ENCODE data around the gene TRAP1.

DNA sequence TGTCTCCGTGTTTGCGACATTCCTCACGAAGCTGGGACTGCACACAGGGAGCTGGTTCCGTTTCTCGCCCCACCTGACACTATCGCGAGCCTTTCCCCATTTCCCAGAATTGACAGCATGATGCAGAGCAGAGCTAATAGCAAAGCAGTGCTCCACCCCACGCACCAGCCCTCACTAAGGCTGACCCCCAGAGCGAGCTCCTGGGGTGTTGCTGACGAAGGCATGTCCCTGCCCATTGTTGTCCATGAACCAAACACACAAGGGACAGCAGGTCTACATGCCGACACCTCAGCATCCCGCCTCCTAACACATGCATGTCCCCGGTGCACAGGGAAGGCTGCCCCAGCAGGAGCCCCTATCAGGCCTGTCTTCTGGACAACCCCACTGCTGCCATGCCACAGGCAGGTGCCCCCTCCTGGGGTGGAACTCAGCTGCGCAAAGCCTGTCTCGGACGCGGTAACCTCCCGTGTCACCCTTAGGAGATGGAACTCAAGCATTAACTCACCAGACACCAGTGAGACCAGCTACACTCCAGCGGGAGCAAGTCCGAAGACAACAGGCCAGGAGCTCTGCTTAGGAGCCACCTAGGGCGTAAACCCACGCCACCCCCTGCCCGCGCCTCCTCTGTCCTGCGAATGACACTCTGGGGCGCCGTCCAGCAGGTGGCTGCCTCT, 16.9 kb upstream of the TRAP1 start:
- no peak for TF ChIP-seq EP300 (conservative IDR thresholded peaks at IDR 0.05; ENCODE audit: poor library complexity, severe bottlenecking)
- TF ChIP-seq, protein P1, sequence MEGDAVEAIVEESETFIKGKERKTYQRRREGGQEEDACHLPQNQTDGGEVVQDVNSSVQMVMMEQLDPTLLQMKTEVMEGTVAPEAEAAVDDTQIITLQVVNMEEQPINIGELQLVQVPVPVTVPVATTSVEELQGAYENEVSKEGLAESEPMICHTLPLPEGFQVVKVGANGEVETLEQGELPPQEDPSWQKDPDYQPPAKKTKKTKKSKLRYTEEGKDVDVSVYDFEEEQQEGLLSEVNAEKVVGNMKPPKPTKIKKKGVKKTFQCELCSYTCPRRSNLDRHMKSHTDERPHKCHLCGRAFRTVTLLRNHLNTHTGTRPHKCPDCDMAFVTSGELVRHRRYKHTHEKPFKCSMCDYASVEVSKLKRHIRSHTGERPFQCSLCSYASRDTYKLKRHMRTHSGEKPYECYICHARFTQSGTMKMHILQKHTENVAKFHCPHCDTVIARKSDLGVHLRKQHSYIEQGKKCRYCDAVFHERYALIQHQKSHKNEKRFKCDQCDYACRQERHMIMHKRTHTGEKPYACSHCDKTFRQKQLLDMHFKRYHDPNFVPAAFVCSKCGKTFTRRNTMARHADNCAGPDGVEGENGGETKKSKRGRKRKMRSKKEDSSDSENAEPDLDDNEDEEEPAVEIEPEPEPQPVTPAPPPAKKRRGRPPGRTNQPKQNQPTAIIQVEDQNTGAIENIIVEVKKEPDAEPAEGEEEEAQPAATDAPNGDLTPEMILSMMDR (IDR thresholded peaks at IDR 0.05; ENCODE audit: poor library complexity, severe bottlenecking): no peak
- no peak for TF ChIP-seq POLR2AphosphoS5 (IDR thresholded peaks at IDR 0.05)
- TF ChIP-seq, protein P2, sequence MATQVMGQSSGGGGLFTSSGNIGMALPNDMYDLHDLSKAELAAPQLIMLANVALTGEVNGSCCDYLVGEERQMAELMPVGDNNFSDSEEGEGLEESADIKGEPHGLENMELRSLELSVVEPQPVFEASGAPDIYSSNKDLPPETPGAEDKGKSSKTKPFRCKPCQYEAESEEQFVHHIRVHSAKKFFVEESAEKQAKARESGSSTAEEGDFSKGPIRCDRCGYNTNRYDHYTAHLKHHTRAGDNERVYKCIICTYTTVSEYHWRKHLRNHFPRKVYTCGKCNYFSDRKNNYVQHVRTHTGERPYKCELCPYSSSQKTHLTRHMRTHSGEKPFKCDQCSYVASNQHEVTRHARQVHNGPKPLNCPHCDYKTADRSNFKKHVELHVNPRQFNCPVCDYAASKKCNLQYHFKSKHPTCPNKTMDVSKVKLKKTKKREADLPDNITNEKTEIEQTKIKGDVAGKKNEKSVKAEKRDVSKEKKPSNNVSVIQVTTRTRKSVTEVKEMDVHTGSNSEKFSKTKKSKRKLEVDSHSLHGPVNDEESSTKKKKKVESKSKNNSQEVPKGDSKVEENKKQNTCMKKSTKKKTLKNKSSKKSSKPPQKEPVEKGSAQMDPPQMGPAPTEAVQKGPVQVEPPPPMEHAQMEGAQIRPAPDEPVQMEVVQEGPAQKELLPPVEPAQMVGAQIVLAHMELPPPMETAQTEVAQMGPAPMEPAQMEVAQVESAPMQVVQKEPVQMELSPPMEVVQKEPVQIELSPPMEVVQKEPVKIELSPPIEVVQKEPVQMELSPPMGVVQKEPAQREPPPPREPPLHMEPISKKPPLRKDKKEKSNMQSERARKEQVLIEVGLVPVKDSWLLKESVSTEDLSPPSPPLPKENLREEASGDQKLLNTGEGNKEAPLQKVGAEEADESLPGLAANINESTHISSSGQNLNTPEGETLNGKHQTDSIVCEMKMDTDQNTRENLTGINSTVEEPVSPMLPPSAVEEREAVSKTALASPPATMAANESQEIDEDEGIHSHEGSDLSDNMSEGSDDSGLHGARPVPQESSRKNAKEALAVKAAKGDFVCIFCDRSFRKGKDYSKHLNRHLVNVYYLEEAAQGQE (IDR thresholded peaks at IDR 0.05; ENCODE audit: borderline replicate concordance): no peak
- TF ChIP-seq EZH2 (IDR thresholded peaks at IDR 0.05; ENCODE audit: borderline replicate concordance, insufficient read depth, low read length, poor library complexity, severe bottlenecking): no peak
- TF ChIP-seq SMC3 (conservative IDR thresholded peaks at IDR 0.05; ENCODE audit: poor library complexity): no peak
- no peak for TF ChIP-seq TAF1 (IDR thresholded peaks at IDR 0.05; ENCODE audit: low read depth)
- TF ChIP-seq RAD21 (conservative IDR thresholded peaks at IDR 0.05): no peak
- TF ChIP-seq MXI1 (conservative IDR thresholded peaks at IDR 0.05; ENCODE audit: poor library complexity, severe bottlenecking): no peak
